Measurements from ENCODE around the gene BEGAIN. TPM values are rescaled to one million over a fixed set of nuclear protein-coding genes. Genes with fewer than 3 reads are reported as not detected.

The BEGAIN gene
- total and polyA plus RNA-seq, 2 donors from 2014 or later, result 0.52 to 1.4 TPM

DNA sequence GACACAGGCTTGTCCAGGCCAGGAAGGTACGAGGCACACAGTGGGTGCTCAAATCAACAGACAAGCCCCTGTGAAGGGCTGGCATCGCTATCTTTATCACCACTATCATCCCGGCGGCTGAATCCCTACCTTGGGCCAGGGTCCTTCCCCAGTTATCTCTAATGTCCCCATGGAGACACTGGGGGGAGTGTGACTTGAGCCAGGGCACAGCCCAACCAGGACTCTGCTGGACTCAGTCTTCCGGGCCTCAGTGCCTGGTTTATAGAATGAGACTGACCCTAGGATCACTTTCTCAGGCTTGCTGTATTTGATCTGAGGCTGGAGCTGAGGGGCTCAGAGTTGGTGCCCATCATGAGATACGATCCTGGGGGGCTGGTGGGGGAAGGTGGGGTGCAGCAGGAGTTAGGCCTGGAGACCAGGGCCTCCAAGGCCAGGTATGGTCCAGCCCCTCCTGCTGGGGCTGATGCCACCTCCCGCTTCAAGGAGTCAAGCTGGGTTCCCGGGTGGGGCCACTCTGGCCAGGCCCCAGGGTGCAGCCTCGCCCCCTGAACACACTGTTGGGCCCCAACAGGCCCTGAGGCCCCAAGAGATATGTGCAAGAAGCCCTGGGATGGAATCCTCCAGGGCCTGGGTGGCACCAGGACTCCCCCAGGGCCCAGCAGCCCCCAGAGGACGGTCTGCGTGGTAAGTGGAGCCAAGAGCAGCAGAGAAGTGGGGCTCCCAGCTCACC lies 11.8 kb downstream of the BEGAIN start:
- no peaks in the 10 kb centered on the region for H3K4me1 ChIP-seq (ENCODE audit: control insufficient read depth in 2 of 3, insufficient read depth in 2 of 3, low read depth in 1 of 3, low read length in 3 of 3)
- H3K27ac ChIP-seq (ENCODE audit: low read depth in 2 of 2, low read length in 2 of 2), result no peak overlapping the region
- intact Hi-C loops (cut with DNase I), result no loop called here
- no peaks in the 10 kb centered on the region for H3K36me3 ChIP-seq (ENCODE audit: control insufficient read depth in 2 of 3, insufficient read depth in 3 of 3, low read length in 3 of 3)
- H3K4me3 ChIP-seq (ENCODE audit: low read length in 3 of 3), result no peak overlapping the region
- H3K9ac ChIP-seq (ENCODE audit: low read length in 3 of 3), result no peak overlapping the region
- peak in 1 of 5 donors; percentile 56 for DNase-seq
- TF ChIP-seq, protein P1, sequence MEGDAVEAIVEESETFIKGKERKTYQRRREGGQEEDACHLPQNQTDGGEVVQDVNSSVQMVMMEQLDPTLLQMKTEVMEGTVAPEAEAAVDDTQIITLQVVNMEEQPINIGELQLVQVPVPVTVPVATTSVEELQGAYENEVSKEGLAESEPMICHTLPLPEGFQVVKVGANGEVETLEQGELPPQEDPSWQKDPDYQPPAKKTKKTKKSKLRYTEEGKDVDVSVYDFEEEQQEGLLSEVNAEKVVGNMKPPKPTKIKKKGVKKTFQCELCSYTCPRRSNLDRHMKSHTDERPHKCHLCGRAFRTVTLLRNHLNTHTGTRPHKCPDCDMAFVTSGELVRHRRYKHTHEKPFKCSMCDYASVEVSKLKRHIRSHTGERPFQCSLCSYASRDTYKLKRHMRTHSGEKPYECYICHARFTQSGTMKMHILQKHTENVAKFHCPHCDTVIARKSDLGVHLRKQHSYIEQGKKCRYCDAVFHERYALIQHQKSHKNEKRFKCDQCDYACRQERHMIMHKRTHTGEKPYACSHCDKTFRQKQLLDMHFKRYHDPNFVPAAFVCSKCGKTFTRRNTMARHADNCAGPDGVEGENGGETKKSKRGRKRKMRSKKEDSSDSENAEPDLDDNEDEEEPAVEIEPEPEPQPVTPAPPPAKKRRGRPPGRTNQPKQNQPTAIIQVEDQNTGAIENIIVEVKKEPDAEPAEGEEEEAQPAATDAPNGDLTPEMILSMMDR (IDR thresholded peaks at IDR 0.05; ENCODE audit: borderline replicate concordance, extremely low read depth, insufficient read depth), result no peak
- FAIRE-seq, result no peak
- no peaks in the 10 kb centered on the region for H3K27me3 ChIP-seq (ENCODE audit: control insufficient read depth, insufficient read depth, low read length)
- H3K9me3 ChIP-seq (ENCODE audit: control insufficient read depth in 2 of 3, insufficient read depth in 1 of 3, low read length in 3 of 3), result no peaks in the 10 kb centered on the region

DNA sequence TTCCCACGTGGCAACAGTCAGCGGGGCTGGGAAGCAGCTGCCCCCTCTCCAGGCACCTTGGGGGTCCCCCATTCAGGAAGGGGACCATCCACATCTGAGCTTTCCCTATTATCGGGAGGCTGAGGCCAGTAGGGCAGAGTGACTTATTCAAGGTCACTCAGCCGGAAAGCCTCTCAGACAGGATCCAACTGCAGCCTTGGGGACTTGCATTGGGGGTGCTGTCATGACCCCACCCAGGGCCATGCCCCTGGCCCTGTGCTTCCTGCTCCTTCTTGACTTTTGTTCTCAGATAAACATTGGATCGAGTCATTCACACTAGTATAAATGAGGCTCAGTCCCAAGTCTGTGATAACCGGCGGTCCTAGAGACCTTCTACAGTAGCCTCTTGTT lies 12.6 kb downstream of the BEGAIN start:
- intact Hi-C loops (cut with DNase I), result no loop called here
- Histone ChIP-seq H3K4me1 (ENCODE audit: control insufficient read depth in 2 of 3, insufficient read depth in 2 of 3, low read depth in 1 of 3, low read length in 3 of 3) (no peaks in the 10 kb centered on the region), H3K4me3 (ENCODE audit: low read length in 3 of 3) (no peak overlapping the region), H3K9me3 (ENCODE audit: control insufficient read depth in 2 of 3, insufficient read depth in 1 of 3, low read length in 3 of 3) (no peaks in the 10 kb centered on the region), H3K36me3 (ENCODE audit: control insufficient read depth in 2 of 3, insufficient read depth in 3 of 3, low read length in 3 of 3) (no peaks in the 10 kb centered on the region), H3K27me3 (ENCODE audit: control insufficient read depth, insufficient read depth, low read length) (peaks cover under 1% of the 10 kb centered on the region), H3K27ac (ENCODE audit: low read depth in 2 of 2, low read length in 2 of 2) (no peak overlapping the region), H3K9ac (ENCODE audit: low read length in 3 of 3) (no peak overlapping the region)
- FAIRE-seq (no peak), DNase-seq (peak in 1 of 5 donors; percentile 34)
- TF ChIP-seq, protein P1 (IDR thresholded peaks at IDR 0.05; ENCODE audit: borderline replicate concordance, extremely low read depth, insufficient read depth), result no peak

DNA sequence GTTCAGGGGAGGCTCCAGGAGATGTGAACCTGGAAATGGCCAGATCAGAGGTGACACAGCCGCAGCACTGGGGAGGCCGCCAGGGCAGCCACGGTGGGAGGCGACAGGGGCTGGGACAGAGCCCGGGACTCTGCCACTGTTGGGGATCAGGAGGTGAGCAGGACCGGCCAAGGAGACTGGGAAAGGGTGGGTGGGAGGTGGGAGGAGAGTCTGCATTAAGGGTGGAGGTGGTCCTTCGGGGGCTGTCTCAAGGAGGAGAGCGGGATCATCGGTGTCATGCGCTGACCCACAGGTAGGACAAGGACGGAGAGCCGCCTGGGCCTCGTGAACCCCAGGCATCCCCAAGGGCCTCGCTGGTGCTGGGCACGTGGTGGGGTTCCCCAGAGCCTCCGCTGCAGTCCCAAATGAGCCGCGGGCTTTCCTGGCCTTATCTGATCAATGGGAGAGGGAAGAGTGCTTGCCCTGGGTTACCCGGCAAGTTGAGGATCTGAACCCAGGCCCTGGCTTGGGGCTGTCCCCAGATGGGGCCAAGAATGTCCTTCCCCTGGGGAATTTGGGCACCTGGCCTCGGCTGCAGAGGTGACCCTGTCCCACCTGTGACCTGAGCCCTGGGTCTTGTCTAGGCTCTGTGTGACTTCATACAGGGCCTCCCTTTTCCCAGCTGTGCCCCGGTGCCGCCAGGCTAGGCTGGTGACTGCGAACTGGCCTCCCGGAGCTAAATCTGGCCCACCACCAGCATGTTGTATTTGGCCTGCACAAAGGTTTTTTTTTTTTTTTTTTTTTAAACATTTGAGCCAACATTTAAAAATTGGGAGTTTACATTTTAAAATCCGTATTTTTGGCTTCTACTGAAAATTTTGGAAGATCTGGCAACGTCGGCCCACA lies 13.2 kb downstream of the BEGAIN start:
- H3K27me3 ChIP-seq (ENCODE audit: control insufficient read depth, insufficient read depth, low read length), result peaks cover 5% of the 10 kb centered on the region

More for the DNA sequence above, 13.2 kb downstream of the BEGAIN start:
- TF ChIP-seq, protein P1 (IDR thresholded peaks at IDR 0.05; ENCODE audit: borderline replicate concordance, extremely low read depth, insufficient read depth), result no peak
- Histone ChIP-seq H3K27ac (ENCODE audit: low read depth in 2 of 2, low read length in 2 of 2) (no peak overlapping the region), H3K4me3 (ENCODE audit: low read length in 3 of 3) (no peak overlapping the region), H3K36me3 (ENCODE audit: control insufficient read depth in 2 of 3, insufficient read depth in 3 of 3, low read length in 3 of 3) (no peaks in the 10 kb centered on the region), H3K9ac (ENCODE audit: low read length in 3 of 3) (no peak overlapping the region), H3K9me3 (ENCODE audit: control insufficient read depth in 2 of 3, insufficient read depth in 1 of 3, low read length in 3 of 3) (no peaks in the 10 kb centered on the region), H3K4me1 (ENCODE audit: control insufficient read depth in 2 of 3, insufficient read depth in 2 of 3, low read depth in 1 of 3, low read length in 3 of 3) (peaks cover 0 to 2% (median 0%) of the 10 kb centered on the region in 3 donors)
- DNase-seq (peak in 1 of 5 donors; percentile 56), FAIRE-seq (no peak)
- intact Hi-C loops (cut with DNase I), result no loop called here

Measured in kidney (tissue), 14 donors.